ENCODE measurements around the gene CLEC4M.
"Not testable (repeated sequence)": the region's sequence is repeated elsewhere in the genome, so short reads cannot be mapped to it uniquely, and the experiment has no call there.

CLEC4M gene

GRCh38 chr19:7793493-7793892 is 30.4 kb downstream of the CLEC4M start:
- Mint-ChIP-seq H3K36me3 (no peaks in the 10 kb centered on the region), H3K4me3 (no peak overlapping the region), H3K27me3 (peaks cover 3% of the 10 kb centered on the region), H3K4me1 (ENCODE audit: low read depth) (peaks cover 2% of the 10 kb centered on the region), H3K9me3 (ENCODE audit: low read depth) (no peaks in the 10 kb centered on the region), H3K27ac (no peak overlapping the region)

GRCh38 chr19:7795555-7796161 is 32.6 kb downstream of the CLEC4M start:
- no peak overlapping the region for H3K27ac Mint-ChIP-seq
- H3K36me3 Mint-ChIP-seq: no peaks in the 10 kb centered on the region
- H3K4me3 Mint-ChIP-seq: no peak overlapping the region
- H3K4me1 Mint-ChIP-seq (ENCODE audit: low read depth): peaks cover 8% of the 10 kb centered on the region
- H3K9me3 Mint-ChIP-seq (ENCODE audit: low read depth): no peaks in the 10 kb centered on the region
- peaks cover 3% of the 10 kb centered on the region for H3K27me3 Mint-ChIP-seq

DNA sequence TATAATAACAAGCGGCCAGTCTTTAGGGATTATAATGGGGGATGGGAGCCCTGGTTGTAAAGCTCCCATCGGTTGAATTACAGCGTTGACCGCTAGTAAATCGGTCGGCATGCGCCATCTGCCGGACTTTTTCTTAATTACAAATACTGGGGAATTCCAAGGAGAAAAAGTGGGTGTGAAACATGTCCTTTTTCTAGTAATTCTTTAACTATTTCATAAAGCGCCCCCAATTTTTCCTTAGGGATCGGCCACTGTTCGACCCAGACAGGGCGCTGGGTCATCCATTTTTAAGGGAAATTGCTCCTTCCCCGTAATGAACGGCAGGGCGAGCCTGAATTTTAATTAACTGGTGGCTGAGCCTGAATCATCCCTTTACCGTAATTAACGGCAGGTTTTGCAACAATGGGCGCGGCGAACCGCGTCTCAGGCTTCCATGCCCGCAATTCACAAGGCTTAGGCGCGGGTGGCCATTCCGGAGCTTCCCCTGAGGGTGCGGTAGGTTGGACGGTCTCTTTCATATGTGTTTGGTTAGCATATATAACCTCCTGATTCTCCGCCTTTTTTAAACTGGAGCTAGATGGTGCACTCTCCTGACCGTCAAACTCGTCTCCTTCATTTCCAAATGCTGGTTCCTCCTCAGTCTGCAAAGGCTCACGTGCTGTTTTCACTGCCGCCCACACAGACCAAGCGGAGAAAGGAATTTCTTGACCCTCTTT is 36.8 kb downstream of the CLEC4M start:
- Mint-ChIP-seq H3K4me3 (peak overlapping the region; percentile 13), H3K9me3 (ENCODE audit: low read depth) (no peaks in the 10 kb centered on the region), H3K4me1 (ENCODE audit: low read depth) (peaks cover 8% of the 10 kb centered on the region), H3K36me3 (no peaks in the 10 kb centered on the region), H3K27ac (no peak overlapping the region), H3K27me3 (peaks cover 14% of the 10 kb centered on the region)

GRCh38 chr19:7801020-7801570 is 38.1 kb downstream of the CLEC4M start:
- Mint-ChIP-seq H3K4me1 (ENCODE audit: low read depth) (peaks cover 8% of the 10 kb centered on the region), H3K36me3 (no peaks in the 10 kb centered on the region), H3K27ac (no peak overlapping the region), H3K4me3 (no peak overlapping the region), H3K9me3 (ENCODE audit: low read depth) (no peaks in the 10 kb centered on the region), H3K27me3 (peaks cover 14% of the 10 kb centered on the region)

DNA sequence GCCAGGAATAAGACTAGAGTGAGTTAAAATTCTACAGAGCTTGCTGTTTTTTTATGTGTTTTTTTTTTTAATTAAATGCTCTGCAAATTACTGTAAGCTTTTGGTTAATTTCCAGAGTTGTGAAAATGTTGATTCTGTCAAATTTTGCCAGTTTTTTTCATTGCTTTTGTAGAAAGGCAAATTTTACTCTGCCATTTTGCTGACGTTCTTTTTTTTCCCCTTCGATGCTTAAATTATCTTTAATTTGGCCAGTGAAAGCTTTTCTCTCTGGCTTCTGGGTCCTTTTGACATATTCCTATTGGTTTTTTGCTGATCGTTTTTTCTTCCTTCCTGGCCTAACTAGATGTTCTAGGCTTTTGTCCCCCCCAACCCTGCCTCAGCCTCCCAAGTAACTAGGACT is 43.2 kb downstream of the CLEC4M start:
- Mint-ChIP-seq H3K27ac (no peak overlapping the region), H3K27me3 (peaks cover 11% of the 10 kb centered on the region), H3K4me1 (ENCODE audit: low read depth) (peaks cover 8% of the 10 kb centered on the region), H3K4me3 (no peak overlapping the region), H3K9me3 (ENCODE audit: low read depth) (peaks cover 4% of the 10 kb centered on the region), H3K36me3 (peaks cover 2% of the 10 kb centered on the region)

- H3K4me3 Mint-ChIP-seq: no peak overlapping the region
- peaks cover 8% of the 10 kb centered on the region for H3K4me1 Mint-ChIP-seq (ENCODE audit: low read depth)
- peaks cover 12% of the 10 kb centered on the region for H3K27me3 Mint-ChIP-seq
- H3K9me3 Mint-ChIP-seq (ENCODE audit: low read depth): peaks cover 5% of the 10 kb centered on the region
- no peak overlapping the region for H3K27ac Mint-ChIP-seq
- peaks cover 3% of the 10 kb centered on the region for H3K36me3 Mint-ChIP-seq
Measured at GRCh38 chr19:7806876-7807275, 43.8 kb downstream of the CLEC4M start.

- peaks cover 5% of the 10 kb centered on the region for H3K27me3 Mint-ChIP-seq
- peaks cover 8% of the 10 kb centered on the region for H3K4me1 Mint-ChIP-seq (ENCODE audit: low read depth)
- peaks cover 7% of the 10 kb centered on the region for H3K36me3 Mint-ChIP-seq
- H3K27ac Mint-ChIP-seq: no peak overlapping the region
- no peak overlapping the region for H3K4me3 Mint-ChIP-seq
- peaks cover 9% of the 10 kb centered on the region for H3K9me3 Mint-ChIP-seq (ENCODE audit: low read depth)
Measured at GRCh38 chr19:7808108-7808507, 45.1 kb downstream of the CLEC4M start.

DNA sequence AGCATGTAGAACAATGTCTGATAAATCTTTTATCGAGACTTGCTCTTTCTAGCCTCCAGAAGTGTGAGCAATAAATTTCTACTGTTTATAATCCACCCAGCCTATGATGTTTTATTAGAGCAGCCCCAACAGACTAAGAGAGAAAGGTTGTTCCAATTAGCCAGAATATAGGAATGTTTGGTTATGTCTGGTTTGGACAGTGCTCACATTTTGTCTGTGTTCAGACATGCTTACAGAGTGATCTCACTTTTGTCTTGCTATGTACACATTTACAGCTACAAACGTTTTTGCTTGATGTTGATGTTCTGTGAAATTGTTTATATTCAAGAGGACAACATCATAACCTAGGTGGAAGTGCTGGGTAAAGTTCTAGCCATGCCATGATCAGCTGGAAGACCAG is 48.9 kb downstream of the CLEC4M start:
- Mint-ChIP-seq H3K4me3 (no peak overlapping the region), H3K4me1 (ENCODE audit: low read depth) (peaks cover 17% of the 10 kb centered on the region), H3K27me3 (peaks cover 10% of the 10 kb centered on the region), H3K36me3 (peaks cover 10% of the 10 kb centered on the region), H3K27ac (no peak overlapping the region), H3K9me3 (ENCODE audit: low read depth) (peaks cover 9% of the 10 kb centered on the region)

DNA sequence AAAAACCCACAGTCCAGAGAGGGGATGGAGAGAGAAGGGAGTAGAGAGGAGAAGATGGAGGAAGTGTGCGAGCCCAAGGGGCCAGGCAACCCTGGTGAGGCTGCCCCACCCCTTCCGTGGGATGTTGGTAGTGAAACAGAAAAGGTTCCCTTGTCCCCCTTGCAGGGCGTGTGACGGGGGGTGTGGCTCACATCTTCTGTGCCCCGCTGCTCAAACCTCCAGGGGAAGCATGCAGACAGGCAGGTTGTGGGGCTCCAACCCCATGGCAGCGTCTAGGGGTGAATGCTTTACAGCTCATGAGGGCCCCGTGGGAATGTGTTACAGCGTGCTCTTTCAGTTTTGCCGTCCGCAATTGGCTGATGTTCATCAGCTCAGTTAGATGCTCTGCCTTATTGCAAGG is 52.3 kb downstream of the CLEC4M start:
- Mint-ChIP-seq H3K36me3 (peaks cover 10% of the 10 kb centered on the region), H3K27ac (no peak overlapping the region), H3K4me1 (ENCODE audit: low read depth) (peaks cover 9% of the 10 kb centered on the region), H3K4me3 (peak overlapping the region; percentile 12), H3K9me3 (ENCODE audit: low read depth) (peaks cover 9% of the 10 kb centered on the region), H3K27me3 (peaks cover 13% of the 10 kb centered on the region)

DNA sequence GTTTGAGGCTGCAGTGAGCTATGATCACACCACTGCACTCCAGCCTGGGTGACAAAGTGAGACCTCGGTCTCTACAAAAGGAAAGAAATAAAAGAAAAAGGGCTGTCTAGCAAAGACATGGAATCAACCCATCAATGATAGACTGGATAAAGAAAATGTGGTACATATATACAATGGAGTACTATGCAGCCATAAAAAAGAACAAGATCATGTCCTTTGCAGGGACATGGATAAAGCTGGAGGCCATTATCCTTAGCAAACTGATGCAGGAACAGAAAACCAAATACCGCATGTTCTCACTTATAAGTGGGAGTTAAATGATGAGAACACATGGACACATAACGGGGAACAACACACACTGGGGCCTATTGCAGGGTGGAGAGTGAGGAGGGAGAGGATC is 53.0 kb downstream of the CLEC4M start:
- not testable (repeated sequence) for H3K27ac Mint-ChIP-seq; H3K9me3 Mint-ChIP-seq (ENCODE audit: low read depth); H3K4me3 Mint-ChIP-seq; H3K36me3 Mint-ChIP-seq; H3K4me1 Mint-ChIP-seq (ENCODE audit: low read depth)
- H3K27me3 Mint-ChIP-seq: peaks cover 19% of the 10 kb centered on the region

- Mint-ChIP-seq H3K9me3 (ENCODE audit: low read depth) (no peaks in the 10 kb centered on the region), H3K27me3 (peaks cover 18% of the 10 kb centered on the region), H3K27ac (no peak overlapping the region), H3K4me1 (ENCODE audit: low read depth) (peaks cover 9% of the 10 kb centered on the region), H3K36me3 (peaks cover 3% of the 10 kb centered on the region), H3K4me3 (no peak overlapping the region)
Measured at GRCh38 chr19:7817801-7818200, 54.8 kb downstream of the CLEC4M start.

- Mint-ChIP-seq H3K27me3 (peaks cover 19% of the 10 kb centered on the region), H3K36me3 (peaks cover 3% of the 10 kb centered on the region), H3K27ac (no peak overlapping the region), H3K4me3 (no peak overlapping the region), H3K9me3 (ENCODE audit: low read depth) (no peaks in the 10 kb centered on the region), H3K4me1 (ENCODE audit: low read depth) (peaks cover 9% of the 10 kb centered on the region)
Measured at GRCh38 chr19:7818806-7819205, 55.8 kb downstream of the CLEC4M start.
